Ishikawa (cell line): ENCODE measurements around the gene JPH3.

Source experiments
- CEBPB ChIP-seq: IDR thresholded peaks from 2 replicates; pipeline ENCODE4 v1.6.1; 2012
- CREB1 ChIP-seq: IDR thresholded peaks from 2 replicates; pipeline ENCODE4 v1.6.1; 2012; ENCODE audit warnings: low read depth
- EGR1 ChIP-seq: IDR thresholded peaks from 2 replicates; pipeline ENCODE4 v1.6.1; 2012
- EP300 ChIP-seq: IDR thresholded peaks from 2 replicates; pipeline ENCODE4 v1.6.1; 2012; ENCODE audit warnings: borderline replicate concordance
- FOXM1 ChIP-seq: IDR thresholded peaks from 2 replicates; pipeline ENCODE4 v1.6.1; 2012; ENCODE audit warnings: low read depth, borderline replicate concordance
- MAX ChIP-seq: IDR thresholded peaks from 2 replicates; pipeline ENCODE4 v1.6.1; 2012
- NFIC ChIP-seq: IDR thresholded peaks from 2 replicates; pipeline ENCODE4 v1.6.1; 2012
- RAD21 ChIP-seq: IDR thresholded peaks from 2 replicates; pipeline ENCODE4 v1.6.1; 2012; ENCODE audit warnings: low read depth
- REST ChIP-seq: IDR thresholded peaks from 2 replicates; pipeline ENCODE4 v1.6.1; 2012; ENCODE audit warnings: low read depth, mild to moderate bottlenecking
- TAF1 ChIP-seq: IDR thresholded peaks from 2 replicates; pipeline ENCODE4 v1.6.1; 2012; ENCODE audit warnings: low read depth, mild to moderate bottlenecking
- TCF12 ChIP-seq: IDR thresholded peaks from 2 replicates; pipeline ENCODE4 v1.6.1; 2012; ENCODE audit warnings: low read depth
- TEAD4 ChIP-seq: IDR thresholded peaks from 2 replicates; pipeline ENCODE4 v1.6.1; 2012
- USF1 ChIP-seq: IDR thresholded peaks from 2 replicates; pipeline ENCODE4 v1.6.1; 2012
- YY1 ChIP-seq: IDR thresholded peaks from 2 replicates; pipeline ENCODE4 v1.6.1; 2012; ENCODE audit warnings: low read depth
- ZBTB7A ChIP-seq: IDR thresholded peaks from 2 replicates; pipeline ENCODE4 v1.6.1; 2012; ENCODE audit warnings: low read depth

JPH3 gene

GRCh38 chr16:87709677-87710076 is 107.4 kb downstream of the JPH3 start:
- no peak for TF ChIP-seq REST
- TF ChIP-seq CREB1, result no peak
- TF ChIP-seq TCF12, result no peak
- no peak for TF ChIP-seq FOXM1
- TF ChIP-seq YY1, result no peak
- TF ChIP-seq TAF1, result no peak
- TF ChIP-seq EP300, result no peak
- TF ChIP-seq MAX, result no peak
- no peak for TF ChIP-seq NFIC
- TF ChIP-seq USF1, result no peak
- no peak for TF ChIP-seq EGR1
- no peak for TF ChIP-seq TEAD4
- TF ChIP-seq RAD21, result no peak
- TF ChIP-seq CEBPB, result no peak
- TF ChIP-seq ZBTB7A, result no peak

GRCh38 chr16:87710887-87711286 is 108.6 kb downstream of the JPH3 start:
- TF ChIP-seq EP300 (no peak), EGR1 (no peak), FOXM1 (no peak), RAD21 (no peak), CREB1 (no peak), REST (no peak), TEAD4 (no peak), USF1 (no peak), YY1 (no peak), MAX (no peak), ZBTB7A (no peak), TAF1 (no peak), TCF12 (no peak), CEBPB (no peak), NFIC (no peak)

GRCh38 chr16:87712184-87712762 is 110.0 kb downstream of the JPH3 start:
- no peak for TF ChIP-seq YY1
- TF ChIP-seq MAX, result no peak
- no peak for TF ChIP-seq REST
- TF ChIP-seq NFIC, result no peak
- TF ChIP-seq EGR1, result no peak
- TF ChIP-seq TAF1, result no peak
- no peak for TF ChIP-seq TCF12
- no peak for TF ChIP-seq RAD21
- TF ChIP-seq ZBTB7A, result no peak
- TF ChIP-seq TEAD4, result no peak
- no peak for TF ChIP-seq CEBPB
- TF ChIP-seq USF1, result no peak
- no peak for TF ChIP-seq EP300
